SIG-M5 (cell line): ENCODE measurements around the gene CTCFL.
"Not testable (repeated sequence)": the region's sequence is repeated elsewhere in the genome, so short reads cannot be mapped to it uniquely, and the experiment has no call there.

Experiments used
- DNase-seq: peaks from one replicate; lab custom pipeline; 2025; lab: John Stamatoyannopoulos, UW

The CTCFL gene

DNA sequence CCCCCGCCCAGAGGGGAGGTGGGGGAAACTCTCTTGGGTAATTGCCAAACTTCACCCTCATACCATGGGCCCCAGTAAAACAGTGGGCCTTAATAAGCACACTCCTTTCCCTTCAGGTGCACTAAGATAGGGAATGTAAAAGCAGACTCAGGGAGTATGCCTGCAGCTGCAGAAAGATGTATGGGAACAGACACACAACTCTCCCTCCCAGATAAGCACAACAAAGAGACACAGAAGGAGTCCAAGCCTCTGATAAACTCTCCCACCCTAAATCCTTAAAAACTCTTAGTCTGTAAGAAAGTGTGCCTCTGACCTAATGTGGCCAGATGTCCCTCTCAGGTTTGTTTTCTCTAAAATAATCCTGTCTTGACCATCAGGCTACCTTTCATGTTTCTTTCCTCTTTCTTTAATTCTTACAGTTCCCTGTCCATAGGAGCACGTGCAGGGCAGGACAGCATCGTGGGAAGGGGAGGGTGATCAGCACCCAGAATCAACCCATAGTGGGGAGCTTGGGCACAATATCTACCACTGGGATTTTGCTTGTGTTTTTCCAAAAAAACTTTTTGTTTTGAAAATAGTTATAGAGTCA is 11.3 kb upstream of the CTCFL start:
- DNase-seq: no peak

DNA sequence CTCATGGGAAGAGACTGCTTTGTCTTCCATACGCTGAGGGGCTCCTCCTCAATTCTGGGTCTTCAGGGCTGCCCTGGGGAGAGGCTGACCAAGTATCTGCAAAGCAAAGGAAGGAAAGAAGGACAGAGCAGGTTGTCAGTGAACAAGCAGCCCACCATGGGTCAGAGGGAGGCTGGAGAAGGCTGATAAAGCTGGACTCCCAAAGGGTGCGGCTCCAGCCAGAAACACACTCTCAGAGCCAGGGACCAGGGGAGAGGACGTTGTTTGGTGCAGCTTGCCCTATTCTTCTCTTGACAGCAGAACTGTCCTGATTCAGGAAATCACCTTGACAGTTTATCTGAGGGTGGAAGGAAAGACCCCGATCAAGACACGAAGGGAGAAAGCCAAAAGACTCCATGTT is 10.4 kb upstream of the CTCFL start:
- no peak for DNase-seq

DNA sequence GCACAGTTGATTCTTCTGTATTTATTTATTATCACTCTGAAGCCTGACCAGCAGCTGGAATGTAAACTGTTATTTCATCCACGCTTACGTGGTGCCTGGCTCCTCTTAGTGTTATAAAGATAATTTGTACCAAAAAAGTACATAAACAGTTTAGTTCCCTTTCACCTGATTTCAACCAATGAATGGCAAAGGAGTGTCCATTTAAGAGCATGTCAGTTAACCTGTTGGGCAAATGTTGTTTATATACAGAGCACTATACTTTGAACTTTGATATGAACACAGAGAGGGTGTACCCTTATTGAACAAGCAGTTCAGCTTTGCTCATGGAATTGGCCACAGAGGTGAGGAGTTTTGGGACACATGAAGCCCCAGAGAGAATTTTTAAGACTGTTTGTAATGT is 7.2 kb upstream of the CTCFL start:
- DNase-seq: no peak

DNA sequence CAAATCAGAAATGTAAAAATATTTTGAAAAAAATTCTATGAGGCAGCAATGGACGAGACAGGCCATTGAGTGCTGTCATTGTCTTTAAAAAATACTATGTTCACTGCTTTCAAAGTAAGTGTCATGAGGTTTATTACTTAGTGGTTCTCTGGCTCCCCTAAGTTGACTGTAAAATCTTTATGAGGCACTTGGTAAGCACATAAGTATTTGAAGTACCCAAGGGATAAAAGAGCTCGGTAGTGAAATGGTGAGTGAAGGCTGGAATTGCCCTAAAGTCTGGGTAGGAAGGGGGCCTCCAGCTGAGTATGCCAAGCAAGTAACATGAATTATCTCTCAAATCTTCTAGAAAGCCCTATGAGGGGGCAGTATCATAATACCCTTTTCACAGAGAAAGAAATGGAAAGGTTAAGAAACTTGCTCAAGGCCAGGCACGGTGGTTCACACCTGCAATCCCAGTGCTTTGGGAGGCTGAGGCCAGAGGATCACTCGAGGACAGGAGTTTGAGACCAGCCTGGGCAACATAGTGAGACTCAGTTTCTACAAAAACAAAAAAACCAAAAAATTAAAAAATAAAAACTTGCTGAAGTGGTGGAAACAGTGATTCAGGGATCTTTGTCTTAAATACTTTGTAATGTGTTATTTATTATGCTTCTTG is 5.5 kb upstream of the CTCFL start:
- DNase-seq: no peak

DNA sequence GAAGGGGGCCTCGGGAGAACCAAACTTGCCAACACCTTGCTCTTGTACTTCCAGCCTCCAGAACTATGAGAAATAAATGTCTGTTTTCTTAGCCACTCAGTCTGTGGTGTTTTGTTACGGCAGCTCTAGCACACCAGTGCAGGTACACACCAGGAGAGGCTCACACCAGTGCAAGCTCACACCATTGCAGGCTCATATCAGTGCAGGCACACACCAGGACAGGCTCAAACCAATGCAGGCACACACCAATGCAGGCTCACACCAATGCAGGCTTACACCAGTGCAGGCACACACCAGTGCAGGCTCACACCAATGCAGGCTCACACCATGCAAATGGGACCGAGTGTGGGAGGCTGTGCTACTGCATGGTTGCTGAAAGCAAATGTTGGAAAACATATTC is 4.9 kb upstream of the CTCFL start:
- no peak for DNase-seq

DNA sequence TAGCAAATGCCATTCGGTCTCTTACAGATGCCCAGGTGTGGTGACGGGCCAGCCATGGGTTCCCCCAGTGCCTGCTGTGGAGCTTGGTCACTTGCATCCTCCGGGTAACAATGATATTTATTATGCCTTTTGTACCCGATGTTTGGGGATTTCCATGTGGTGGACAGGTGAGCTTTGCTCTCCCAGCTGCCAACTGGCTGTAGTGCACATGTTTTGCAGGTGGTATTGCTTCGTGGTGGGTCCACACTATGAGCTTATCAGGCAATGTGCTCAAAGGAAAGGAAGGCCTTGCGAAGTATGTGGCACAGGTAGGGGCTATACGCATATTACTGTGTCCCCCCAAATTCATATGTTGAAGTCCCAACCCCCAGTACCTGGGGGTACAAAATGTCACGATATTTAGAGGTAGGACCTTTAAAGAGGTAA is 4.2 kb upstream of the CTCFL start:
- no peak for DNase-seq

DNA sequence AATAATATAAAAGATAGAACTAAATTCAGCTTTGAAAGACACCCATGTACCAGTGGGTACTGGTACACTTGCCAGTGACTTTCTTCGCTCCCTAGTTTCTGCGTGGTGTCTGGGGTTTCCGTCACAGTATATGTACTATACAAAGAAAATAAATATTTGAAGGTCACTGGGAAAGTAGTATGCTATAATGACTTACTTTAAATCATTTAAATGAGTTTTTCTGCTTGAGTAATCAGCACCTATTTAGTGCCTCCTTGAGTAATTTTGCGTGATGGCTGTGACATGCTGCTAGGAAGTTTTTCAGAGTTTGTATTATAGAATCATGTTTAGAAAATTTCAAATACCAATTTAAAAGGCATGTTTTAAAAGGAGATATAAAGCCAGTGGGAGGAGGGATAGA is 3.2 kb upstream of the CTCFL start:
- DNase-seq: no peak

DNA sequence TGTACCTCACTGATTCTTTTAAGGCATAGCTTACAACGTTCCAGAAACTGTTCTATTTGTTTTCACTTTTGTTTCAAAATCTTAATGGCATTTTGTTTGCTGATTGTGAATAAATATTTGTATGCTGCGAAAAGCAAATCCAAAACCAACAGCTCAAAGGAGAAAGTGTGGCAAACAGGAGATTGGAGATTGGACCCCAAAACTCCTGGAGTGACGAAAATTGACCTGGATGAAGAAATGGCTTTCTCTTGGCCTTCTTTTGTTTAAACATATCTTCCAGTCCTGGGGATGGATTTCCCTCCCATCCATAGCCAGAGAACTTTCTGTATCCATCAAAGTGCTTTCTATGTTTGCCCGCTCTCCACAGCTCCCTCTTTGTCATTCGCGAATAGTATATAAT is 2.8 kb upstream of the CTCFL start:
- no peak for DNase-seq

DNA sequence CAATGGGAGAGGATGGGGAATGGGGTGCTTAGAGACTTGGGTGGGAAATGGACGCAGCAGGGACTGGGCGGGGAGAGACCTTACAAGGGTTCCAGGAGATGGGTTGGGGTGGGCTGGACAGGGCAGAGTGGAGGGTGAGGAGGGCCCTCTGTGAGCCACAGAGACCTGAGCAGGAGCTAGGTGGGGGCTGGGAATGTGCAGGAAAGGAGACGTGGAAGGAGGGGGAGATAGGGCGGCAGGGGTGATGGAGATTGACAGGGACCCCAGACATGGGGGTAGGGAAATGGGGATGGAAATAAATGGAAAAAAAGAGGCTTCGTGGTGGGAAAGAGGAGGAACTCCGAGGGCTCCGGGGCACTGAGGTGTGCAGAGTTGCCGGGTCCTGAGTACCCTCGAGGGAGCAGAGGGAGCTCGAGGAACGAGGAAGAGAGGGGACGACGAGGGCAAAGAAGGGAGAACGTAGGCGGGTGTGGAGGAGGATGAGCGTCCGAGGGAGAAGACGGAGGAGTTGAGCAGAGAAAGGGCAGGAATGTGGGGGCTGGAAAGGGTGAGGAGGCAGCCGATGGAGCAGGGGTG is 2.0 kb upstream of the CTCFL start:
- DNase-seq: no peak

DNA sequence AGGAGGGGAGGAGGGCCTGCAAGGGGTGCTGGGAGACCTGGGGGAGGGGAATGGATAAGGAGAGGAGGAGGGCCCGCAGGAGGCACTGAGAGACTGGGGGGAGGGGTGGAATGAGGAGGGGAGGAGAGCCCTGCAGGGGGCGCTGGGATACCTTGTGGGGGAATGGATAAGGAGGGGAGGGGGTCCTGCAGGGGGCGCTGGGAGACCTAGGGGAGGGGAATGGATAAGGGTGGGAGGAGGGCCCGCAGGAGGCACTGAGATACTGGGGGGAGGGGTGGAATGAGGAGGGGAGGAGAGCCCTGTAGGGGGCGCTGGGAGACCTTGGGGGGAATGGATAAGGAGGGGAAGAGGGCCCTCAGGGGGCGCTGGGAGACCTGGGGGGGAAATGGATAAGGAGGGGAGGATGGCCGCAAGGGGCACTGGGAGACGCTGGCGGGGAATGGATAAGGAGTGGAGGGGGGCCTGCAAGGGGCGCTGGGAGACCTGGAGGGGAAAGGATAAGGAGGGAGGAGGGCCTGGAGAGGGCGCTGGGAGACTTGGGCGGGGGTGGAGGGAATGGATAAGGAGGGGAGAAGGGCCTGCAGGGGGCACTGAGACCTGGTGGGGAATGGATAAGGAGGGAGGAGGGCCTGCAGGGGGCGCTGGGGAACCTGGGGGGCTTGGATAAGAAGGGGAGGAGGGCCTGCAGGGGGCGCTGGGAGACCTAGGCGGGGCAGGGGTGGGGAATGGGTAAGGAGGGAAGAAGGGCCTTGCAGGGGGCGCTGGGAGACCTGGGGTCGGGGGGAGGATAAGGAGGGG is 1.3 kb upstream of the CTCFL start:
- no peak for DNase-seq

DNA sequence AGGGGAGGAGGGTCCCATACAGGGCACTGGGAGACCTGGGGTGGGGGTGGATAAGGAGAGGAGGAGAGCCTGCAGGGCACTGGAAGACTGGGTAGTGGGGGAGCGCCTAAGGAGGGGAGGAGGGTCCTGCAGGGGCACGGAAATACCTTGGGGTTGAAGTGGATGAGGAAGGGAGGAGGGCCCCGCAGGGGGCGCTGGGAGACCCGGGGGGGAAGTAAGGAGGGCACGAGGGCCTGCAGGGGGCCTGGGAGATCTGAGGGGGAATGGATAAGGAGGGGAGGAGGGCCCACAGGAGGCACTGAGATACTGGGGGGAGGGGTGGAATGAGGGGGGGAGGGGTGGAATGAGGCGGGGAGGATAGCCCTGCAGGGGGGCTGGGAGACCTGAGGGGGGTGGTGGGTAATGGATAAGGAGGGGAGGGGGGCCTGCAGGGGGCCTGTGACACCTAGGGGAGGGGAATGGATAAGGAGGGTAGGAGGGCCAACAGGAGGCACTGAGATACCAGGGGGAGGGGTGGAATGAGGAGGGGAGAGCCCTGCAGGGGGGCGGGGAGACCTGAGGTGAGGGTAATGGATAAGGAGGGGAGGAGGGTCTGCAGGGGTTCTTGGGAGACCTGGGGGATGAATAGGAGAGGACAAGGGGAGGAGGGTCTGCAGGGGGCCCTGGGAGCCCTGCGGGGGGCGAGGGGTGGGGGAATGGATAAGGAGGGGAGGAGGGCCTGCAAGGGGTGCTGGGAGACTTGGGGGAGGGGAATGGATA is 567 bp upstream of the CTCFL start:
- no peak for DNase-seq

DNA sequence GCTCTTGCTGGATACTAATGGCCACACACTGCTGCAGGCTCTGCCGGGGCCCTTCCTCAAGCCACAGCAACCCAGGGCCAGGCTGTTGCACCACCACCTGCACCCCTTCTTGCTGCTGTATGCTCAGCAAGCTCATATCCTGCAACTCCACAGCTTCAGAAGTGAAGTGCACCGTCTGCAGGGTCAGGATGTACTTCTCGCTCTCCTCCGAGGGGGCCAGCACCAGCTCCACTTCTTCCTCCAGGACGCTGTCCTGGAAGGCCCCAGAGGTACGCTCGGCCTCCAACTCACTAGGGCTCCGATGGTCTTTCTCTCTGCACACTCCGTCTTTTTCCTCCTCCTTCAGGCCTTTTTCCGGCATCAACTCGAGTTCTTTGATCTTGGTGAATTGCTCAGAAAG is 1.2 kb downstream of the CTCFL start:
- DNase-seq: no peak

DNA sequence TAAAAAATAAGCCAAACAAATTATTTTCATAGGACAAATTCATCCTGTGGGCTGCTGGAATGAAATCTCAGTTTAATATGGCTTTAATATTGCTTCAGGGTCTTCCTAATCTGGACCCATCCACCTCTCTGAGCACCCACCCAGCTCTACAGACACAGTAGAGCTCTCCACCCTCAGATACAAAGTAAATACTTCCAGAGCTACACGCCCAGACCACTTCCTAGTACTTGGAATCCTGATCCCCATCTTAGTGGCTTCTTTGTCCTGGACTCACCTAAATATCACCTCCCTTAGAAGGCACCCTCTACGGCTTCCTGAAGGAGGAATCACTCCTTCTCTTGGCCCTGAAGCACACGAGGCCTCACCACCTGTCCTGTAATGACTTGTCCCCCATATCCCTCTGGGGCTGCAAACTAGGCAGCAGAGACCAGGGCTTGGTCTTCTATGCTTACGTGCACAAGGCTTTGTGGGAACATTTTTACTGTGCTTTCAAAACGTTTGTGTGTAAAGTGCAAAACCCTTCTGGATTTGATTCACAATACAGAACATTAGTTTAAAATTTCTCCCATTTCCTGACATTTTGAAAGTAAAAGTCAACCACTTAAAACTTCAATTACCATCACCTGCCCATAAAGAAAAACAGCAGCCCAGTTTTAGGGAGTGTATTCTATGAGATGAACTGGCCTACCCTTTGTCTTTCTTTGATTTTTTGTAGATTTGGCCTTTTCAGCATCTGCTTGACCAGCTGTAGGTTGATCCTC is 2.4 kb downstream of the CTCFL start:
- DNase-seq: no peak

DNA sequence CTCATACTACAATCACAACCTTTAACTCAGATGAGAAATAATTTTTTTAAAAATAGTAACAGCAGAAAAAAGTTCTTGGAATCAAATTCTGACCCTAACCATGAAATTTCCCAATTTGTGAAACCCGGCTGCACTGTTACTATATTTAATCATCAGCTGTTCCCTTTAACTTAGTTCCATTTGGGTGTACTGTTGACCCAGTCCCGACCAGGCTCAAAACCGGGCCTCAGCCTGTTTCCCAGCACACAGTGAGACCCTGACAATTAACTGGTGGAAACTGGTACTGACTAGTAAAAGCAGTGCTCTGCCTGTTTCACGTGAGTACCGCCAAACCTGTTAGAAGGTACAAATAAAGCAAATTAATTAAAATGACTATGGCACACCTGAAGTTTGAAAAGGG is 7.0 kb downstream of the CTCFL start:
- DNase-seq: no peak

DNA sequence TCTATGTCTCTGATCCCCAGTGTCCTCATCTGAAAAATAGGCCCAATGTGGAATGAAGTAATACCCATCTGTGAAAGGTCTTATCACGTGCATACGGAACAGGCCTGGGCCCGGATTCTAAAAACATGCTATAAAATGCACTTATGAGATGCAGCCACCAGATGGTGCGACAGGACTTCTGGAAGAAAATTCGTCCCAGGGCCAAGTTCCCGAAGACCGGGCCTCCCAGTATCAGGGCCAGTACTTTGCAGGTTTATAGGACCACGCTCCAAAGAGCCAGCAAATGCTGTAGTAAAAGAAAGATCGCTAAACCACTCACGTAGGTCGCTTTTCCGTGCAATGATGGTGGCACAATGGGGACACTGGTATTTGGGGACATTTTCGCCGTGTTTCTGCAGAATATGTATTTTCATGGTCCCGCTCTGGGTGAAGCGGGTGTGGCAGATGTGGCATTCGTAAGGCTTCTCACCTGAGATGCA is 10.6 kb downstream of the CTCFL start:
- no peak for DNase-seq

DNA sequence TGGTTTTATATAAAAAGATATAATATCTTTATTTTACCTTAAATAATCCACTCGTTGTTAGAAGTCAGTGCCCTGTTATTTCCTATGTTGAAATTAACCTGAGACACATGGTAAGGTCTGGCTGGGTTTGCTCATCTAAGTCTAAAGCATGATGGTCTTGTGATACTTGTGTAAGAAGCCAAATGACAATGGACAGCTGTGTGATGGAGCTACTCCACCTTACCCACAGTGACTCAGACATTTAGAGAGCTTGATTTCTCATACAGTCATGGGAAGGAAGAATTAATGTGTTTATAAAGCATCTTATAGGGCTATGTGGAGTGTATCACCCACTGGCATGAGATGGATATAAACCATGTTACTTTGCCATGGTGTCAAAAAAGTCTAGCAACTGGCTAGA is 11.7 kb downstream of the CTCFL start:
- no peak for DNase-seq

DNA sequence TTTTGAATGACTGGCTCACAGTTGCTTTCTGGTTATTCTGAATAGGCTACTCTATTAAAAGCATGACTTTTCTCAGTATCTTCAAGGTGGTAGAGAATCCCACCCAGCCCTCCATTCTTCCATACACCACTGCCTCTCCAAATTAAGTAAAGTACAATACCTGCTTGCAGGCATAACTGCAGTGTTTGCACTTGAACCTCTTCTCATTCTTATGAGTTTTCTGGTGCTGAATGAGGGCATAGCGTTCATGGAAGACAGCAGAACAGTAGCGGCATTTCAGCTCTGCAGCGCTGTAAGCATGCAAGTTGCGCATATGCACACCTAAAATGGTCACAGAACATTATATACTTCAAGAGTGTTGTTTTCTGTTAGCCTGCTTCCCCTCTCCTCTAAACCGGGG is 12.5 kb downstream of the CTCFL start:
- no peak for DNase-seq

DNA sequence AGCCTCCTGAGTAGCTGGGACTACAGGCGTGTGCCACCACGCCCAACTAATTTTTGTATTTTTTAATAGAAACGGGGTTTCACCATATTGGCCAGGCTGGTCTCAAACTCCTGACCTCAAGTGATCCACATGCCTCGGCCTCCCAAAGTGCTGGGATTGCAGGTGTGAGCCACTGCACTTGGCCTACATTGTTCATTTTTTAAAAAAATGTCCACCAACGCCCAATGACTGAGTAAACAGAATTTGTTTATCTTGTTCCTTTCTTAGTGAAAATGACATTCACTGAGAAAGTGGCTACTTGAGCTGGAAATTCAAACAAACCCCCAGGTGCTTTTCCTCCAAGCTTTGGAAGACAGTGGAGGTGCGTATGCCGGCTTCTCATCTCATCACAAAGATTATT is 13.2 kb downstream of the CTCFL start:
- DNase-seq: not testable (repeated sequence)

DNA sequence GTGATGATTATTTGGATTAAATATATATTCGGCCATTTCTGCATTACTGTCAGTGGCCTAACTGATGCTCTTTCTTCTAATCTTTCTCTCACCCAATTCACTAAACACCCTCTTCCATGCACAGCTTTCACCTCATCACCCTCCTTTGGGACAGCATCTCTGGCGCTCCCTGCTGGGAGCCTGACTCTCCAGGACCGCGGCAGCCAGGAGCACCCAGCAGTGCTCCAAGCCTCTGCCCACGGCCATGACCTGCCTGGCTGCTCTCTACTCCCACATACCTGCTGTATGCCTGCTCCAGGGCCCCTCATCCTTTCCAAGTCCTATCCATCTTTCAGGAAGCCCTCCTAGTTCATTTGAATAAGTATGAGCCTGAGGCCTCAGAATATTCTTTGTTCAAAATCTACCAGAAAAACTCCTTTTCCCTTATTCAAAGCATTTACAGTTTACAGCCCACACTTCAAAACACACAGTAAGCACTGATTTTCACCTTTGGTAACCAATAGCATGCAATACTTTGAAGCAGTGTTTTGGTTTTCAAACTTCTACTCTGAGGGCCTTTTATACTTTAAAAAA is 15.2 kb downstream of the CTCFL start:
- no peak for DNase-seq

DNA sequence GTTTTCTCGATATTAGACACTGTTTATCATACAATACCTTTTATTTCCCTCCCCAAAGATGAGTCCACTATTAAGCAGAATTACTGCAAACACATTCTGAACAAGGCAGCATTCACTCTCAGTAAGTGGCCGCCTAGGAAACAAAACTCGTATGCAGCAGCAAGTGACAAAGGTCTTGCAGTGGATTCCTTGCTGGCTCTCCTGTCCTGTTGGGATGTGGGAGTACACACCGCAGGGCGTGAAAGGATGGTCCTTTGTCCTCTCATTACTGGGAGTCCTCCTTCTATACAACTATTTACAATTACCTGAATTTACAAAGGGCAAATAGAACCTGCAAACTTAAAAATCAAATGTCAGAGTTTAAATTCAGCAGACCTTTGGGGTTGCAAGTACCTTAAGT is 16.1 kb downstream of the CTCFL start:
- no peak for DNase-seq

DNA sequence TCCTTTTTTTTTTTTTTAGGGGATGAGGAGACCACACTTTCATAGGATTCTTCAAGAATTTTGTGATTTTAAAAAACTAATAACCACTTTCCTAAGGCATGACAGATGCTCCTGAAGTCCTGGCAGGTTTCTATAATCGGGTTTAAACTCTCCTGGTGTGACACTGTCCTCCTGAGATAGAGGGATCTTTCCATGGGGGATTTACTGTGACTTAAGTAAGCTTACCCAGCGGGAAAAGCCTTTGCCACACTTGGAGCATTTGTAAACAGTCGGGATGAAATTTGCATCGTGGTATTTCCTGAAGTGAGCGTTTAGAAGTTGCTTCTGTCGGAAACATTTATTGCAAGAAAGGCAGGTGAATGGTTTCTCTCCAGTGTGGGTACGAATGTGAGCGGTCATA is 16.6 kb downstream of the CTCFL start:
- DNase-seq: no peak
